NAMALWA (cell line): ENCODE results near the gene TTI1.
"Not testable (repeated sequence)": the region's sequence is repeated elsewhere in the genome, so short reads cannot be mapped to it uniquely, and the experiment has no call there.

Experiments used
- DNase-seq: peaks from one replicate; pipeline ENCODE4 v3.0.0-alpha.2; 2015; ENCODE audit warnings: low spot score

The TTI1 gene

GRCh38 chr20:38009416-38009815, 23.8 kb downstream of the TTI1 start:
- DNase-seq = not testable (repeated sequence)

- DNase-seq = no peak
Observed at GRCh38 chr20:38008233-38008944, 24.9 kb downstream of the TTI1 start.

- DNase-seq = no peak
Observed at GRCh38 chr20:38007526-38007925, 25.7 kb downstream of the TTI1 start.

- no peak for DNase-seq
Observed at GRCh38 chr20:38005903-38006302, 27.4 kb downstream of the TTI1 start.

GRCh38 chr20:38004416-38004815, 28.8 kb downstream of the TTI1 start:
- DNase-seq = no peak

- DNase-seq = no peak
Observed at GRCh38 chr20:38002422-38002821, 30.8 kb downstream of the TTI1 start.

GRCh38 chr20:38001981-38002380, 31.3 kb downstream of the TTI1 start:
- no peak for DNase-seq

- DNase-seq = no peak
Observed at GRCh38 chr20:38001173-38001875, 31.9 kb downstream of the TTI1 start.

- DNase-seq = no peak
Observed at GRCh38 chr20:38000293-38000692, 33.0 kb downstream of the TTI1 start.

GRCh38 chr20:37999526-38000263, 33.6 kb downstream of the TTI1 start:
- no peak for DNase-seq

GRCh38 chr20:37997516-37997915, 35.7 kb downstream of the TTI1 start:
- no peak for DNase-seq

GRCh38 chr20:37995856-37996605, 37.2 kb downstream of the TTI1 start:
- DNase-seq = no peak

GRCh38 chr20:37994512-37994911, 38.7 kb downstream of the TTI1 start:
- DNase-seq = no peak

GRCh38 chr20:37992802-37993409, 40.4 kb downstream of the TTI1 start:
- peak; percentile 40 for DNase-seq

- no peak for DNase-seq
Observed at GRCh38 chr20:37991908-37992307, 41.3 kb downstream of the TTI1 start.

GRCh38 chr20:37991157-37991866, 41.9 kb downstream of the TTI1 start:
- DNase-seq = no peak

GRCh38 chr20:37990571-37991151, 42.6 kb downstream of the TTI1 start:
- peak; percentile 14 for DNase-seq

GRCh38 chr20:37989601-37990295, 43.5 kb downstream of the TTI1 start:
- no peak for DNase-seq

GRCh38 chr20:37988306-37988954, 44.8 kb downstream of the TTI1 start:
- no peak for DNase-seq
